Hepatocyte (in vitro differentiated cells): ENCODE measurements around the gene SUMF1.

Experiments
- CTCF ChIP-seq: fragments of 200-600 bp; sonication (generic); IDR thresholded peaks from 2 replicates; pipeline ENCODE4 v1.5.1; 2016; ENCODE audit warnings: antibody characterized with exemption, mild to moderate bottlenecking; ENCODE audit not compliant: poor library complexity
- EZH2 ChIP-seq: fragments of 200-600 bp; sonication (generic); IDR thresholded peaks from 2 replicates; pipeline ENCODE4 v1.6.1; 2016; ENCODE audit warnings: antibody characterized with exemption, mild to moderate bottlenecking, borderline replicate concordance

- TF ChIP-seq EZH2 (no peak), CTCF (no peak)
Observed at GRCh38 chr3:4429648-4430350, 37.3 kb downstream of the SUMF1 start.
